Measurements from ENCODE around the gene PPM1N.

PPM1N gene

DNA sequence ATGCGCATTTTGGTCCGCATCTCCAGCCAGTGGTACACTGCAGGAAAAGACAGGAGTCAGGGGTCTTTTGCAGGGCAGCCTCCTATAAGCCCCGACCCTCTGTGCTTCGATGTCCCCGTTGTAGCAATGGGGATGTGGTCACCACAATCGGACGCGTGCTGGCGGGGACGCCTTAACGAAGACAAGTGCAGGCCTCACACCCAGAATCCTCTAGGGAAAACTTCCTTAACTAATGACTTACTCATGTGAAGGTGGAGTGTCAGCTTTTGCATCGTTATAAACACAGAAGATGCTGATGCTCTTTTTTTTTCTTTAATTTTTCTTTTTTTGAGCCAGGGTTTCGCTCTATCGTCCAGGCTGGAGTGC lies 31.2 kb downstream of the PPM1N start:
- DNase-seq (ENCODE audit: low read depth in 2 of 2) = no peak

DNA sequence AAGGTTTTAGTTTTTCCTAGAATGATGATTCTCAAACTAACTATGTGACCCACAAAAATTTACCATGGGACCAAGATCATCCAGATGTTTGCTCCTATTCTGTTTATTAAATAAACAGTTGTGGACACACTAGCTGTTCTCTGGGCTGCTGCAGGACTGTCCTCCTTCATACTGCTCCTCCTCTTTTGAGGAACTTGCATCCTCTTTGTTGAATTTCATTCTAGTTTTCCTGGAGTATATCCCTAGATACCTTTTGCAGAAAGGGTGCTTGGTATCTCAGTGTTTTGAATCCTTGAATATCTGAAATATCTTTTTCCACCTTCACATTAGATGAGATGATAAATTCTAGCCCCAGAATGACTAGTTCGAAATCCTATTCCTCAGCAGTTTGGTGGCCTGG lies 33.1 kb downstream of the PPM1N start:
- no peak for DNase-seq (ENCODE audit: low read depth in 2 of 2)

DNA sequence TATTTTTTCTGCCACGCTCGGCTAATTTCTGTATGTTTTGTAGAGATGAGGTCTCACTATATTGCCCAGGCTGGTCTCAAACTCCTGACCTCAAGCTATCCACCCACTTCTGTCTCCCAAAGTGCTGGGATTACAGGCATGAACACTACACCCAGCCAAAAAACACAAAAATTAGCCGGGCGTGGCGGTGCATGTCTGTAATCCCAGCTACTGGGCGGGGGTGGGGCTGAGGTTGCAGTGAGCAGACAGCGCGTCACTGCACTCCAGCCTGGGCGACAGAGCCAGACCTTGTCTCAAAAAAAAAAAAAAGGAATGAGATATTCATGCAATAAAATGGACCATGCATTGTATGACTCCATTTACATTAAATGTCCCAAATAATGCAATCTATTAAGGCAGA lies 41.2 kb downstream of the PPM1N start:
- DNase-seq (ENCODE audit: low read depth in 2 of 2) = no peak

DNA sequence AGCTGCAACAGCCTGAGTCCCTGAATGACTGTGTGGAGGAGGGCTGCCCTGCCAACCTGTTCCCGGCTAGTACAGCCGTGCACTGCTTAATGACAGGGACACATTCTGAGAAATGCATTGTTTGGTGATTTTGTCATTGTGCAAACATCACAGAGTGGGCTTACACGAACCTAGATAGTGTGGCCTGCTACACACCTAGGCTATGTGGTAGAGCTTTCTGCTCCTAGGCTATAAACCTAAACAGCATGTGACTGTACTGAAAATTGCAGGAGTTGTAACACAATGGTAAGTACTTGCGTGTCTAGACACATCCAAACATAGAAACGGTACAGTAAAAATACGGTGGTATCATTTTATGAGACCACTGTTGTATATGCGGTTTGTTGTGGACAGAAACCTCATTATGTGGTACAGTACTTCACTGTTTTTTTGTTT lies 44.0 kb downstream of the PPM1N start:
- no peak for DNase-seq (ENCODE audit: low read depth in 2 of 2)

DNA sequence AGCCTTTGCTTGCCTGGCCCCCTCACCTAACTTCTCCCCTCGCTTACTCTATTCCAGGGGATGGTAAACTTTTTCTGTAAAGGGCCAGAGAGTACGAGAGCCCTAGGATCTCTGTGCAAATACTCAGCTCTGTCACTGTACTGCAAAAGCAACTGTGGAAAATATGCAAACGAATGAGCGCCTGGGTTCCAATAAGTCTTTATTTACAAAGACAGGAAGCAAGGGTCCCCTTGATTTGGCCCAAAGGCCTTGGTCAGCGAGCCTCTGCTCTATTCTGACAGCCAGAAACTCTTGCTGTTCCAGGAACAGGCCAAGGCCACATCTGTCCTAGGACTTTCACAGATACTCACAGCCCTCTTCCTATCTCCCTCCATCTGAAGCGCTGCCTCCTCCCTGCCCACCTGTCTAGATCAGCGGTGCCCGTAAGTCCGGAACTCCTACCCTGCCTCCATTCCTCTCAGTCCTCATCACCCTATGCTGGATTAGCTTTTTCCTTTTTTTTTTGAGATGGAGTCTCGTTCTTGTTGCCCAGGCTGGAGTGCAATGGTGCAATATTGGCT lies 49.0 kb downstream of the PPM1N start:
- no peak for DNase-seq (ENCODE audit: low read depth in 2 of 2)

DNA sequence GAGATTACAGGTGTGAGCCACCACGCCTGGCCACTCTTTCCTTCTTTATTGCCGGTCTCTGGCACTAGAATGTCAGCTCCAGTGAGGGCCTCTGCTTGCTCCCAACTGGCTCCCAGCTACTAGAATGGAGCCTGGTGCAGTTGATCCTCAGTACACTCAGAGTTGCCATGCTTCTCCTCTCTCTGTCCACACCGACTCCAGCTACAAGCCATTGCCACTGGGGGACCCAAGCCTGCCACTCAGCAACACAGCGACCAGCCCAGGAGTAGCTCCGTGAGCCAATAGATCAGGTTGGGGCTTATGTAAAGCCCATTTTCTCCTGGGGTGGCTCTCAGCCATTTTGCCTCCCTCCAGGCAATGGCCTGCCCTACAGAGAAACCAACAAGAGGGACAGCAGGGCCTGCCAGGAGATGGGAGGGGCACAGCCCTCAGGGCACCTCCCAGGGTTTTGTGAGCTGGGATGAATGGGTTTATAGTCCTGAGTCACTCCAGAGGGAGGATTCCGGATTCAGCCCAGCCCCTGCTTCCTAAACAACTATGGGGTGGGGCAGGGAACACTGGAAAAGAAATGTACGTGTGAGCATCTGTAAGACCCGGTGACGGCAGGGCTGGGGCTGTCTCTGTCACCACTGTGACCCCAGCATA lies 49.8 kb downstream of the PPM1N start:
- DNase-seq (ENCODE audit: low read depth in 2 of 2) = no peak
